Tibial artery (tissue), 4 donors: ENCODE measurements around the gene HHAT.

ENCODE experiments used
- DNase-seq, 2 donors: peaks; one replicate each; pipeline ENCODE4 v3.0.0-alpha.2; 2019
- H3K27ac ChIP-seq, 2 donors: fragments of 200-600 bp; sonication (generic) in 1 of 2; 1 replicate in 1 of 2; 2 replicates in 1 of 2; pipeline ENCODE4 v1.5.1; 2018 to 2019; ENCODE audit warnings: mild to moderate bottlenecking in 1 of 2
- H3K27me3 ChIP-seq, 2 donors: fragments of 200-600 bp; sonication (generic) in 1 of 2; one replicate each; pipeline versions ENCODE4 v1.5.1 to v1.6.0; 2016 to 2019
- H3K36me3 ChIP-seq, 3 donors: fragments of 200-600 bp; sonication (generic) in 2 of 3; one replicate each; pipeline ENCODE4 v1.5.1; 2016 to 2019; ENCODE audit warnings: mild to moderate bottlenecking in 2 of 3
- H3K4me1 ChIP-seq, 4 donors: fragments of 200-600 bp; sonication (generic) in 2 of 4; 1 replicate in 3 of 4; 2 replicates in 1 of 4; pipeline ENCODE4 v1.5.1; 2016 to 2019
- H3K4me3 ChIP-seq, 2 donors: fragments of 200-600 bp; sonication (generic) in 1 of 2; 1 replicate in 1 of 2; 2 replicates in 1 of 2; pipeline ENCODE4 v1.5.1; 2018 to 2019; ENCODE audit warnings: mild to moderate bottlenecking in 2 of 2
- H3K9me3 ChIP-seq, 3 donors: fragments of 200-600 bp; sonication (generic) in 1 of 3; one replicate each; pipeline ENCODE4 v1.5.1; 2016 to 2019
- CTCF ChIP-seq, 2 experiments: fragments of 200-600 bp in 1 of 2; fragments of 450-650 bp in 1 of 2; IDR thresholded peaks; one replicate each; pipeline ENCODE4 v1.5.1; 2017 to 2019; ENCODE audit warnings: antibody characterized with exemption in 2 of 2, mild to moderate bottlenecking in 1 of 2, moderate library complexity in 1 of 2
- intact Hi-C: fragments of 100-400 bp; cut with DNase I; formaldehyde crosslinking; loops from one replicate; pipeline ENCODE4 v1.15.0; 2023; ENCODE audit warnings: low total_unique reads

The HHAT gene

GRCh38 chr1:210499956-210500355 lies 171.3 kb downstream of the HHAT start:
- no peak overlapping the region for H3K27ac ChIP-seq
- no peak for TF ChIP-seq CTCF (IDR thresholded peaks at IDR 0.05)
- no peaks in the 10 kb centered on the region for H3K9me3 ChIP-seq
- no peak overlapping the region for H3K4me3 ChIP-seq
- DNase-seq, result no peak
- H3K4me1 ChIP-seq, result no peaks in the 10 kb centered on the region
- intact Hi-C loops, result no loop called here
- H3K27me3 ChIP-seq, result no peaks in the 10 kb centered on the region
- H3K36me3 ChIP-seq, result no peaks in the 10 kb centered on the region

- no peaks in the 10 kb centered on the region for H3K9me3 ChIP-seq
- H3K36me3 ChIP-seq, result no peaks in the 10 kb centered on the region
- no peak overlapping the region for H3K27ac ChIP-seq
- no peaks in the 10 kb centered on the region for H3K27me3 ChIP-seq
- no peak for TF ChIP-seq CTCF (IDR thresholded peaks at IDR 0.05)
- intact Hi-C loops, result no loop called here
- no peak for DNase-seq
- no peak overlapping the region for H3K4me3 ChIP-seq
- H3K4me1 ChIP-seq, result peaks cover 0 to 4% (median 0%) of the 10 kb centered on the region in 4 donors
Measured at GRCh38 chr1:210500831-210501230, 172.1 kb downstream of the HHAT start.

GRCh38 chr1:210504286-210504685 lies 175.6 kb downstream of the HHAT start:
- no peak overlapping the region for H3K4me3 ChIP-seq
- no peaks in the 10 kb centered on the region for H3K27me3 ChIP-seq
- TF ChIP-seq CTCF (IDR thresholded peaks at IDR 0.05), result no peak
- no peak for DNase-seq
- peaks cover 0 to 6% (median 0%) of the 10 kb centered on the region in 4 donors for H3K4me1 ChIP-seq
- H3K27ac ChIP-seq, result no peak overlapping the region
- intact Hi-C loops, result no loop called here
- H3K36me3 ChIP-seq, result no peaks in the 10 kb centered on the region
- H3K9me3 ChIP-seq, result no peaks in the 10 kb centered on the region

- intact Hi-C loops, result no loop called here
- Histone ChIP-seq H3K4me1 (peaks cover 0 to 6% (median 0%) of the 10 kb centered on the region in 4 donors), H3K36me3 (no peaks in the 10 kb centered on the region), H3K27ac (no peak overlapping the region), H3K27me3 (no peaks in the 10 kb centered on the region), H3K4me3 (no peak overlapping the region), H3K9me3 (no peaks in the 10 kb centered on the region)
- TF ChIP-seq CTCF (IDR thresholded peaks at IDR 0.05), result no peak
- DNase-seq, result no peak
Measured at GRCh38 chr1:210505601-210506496, 177.1 kb downstream of the HHAT start.

GRCh38 chr1:210506689-210507088 lies 178.0 kb downstream of the HHAT start:
- Histone ChIP-seq H3K9me3 (no peaks in the 10 kb centered on the region), H3K27me3 (no peaks in the 10 kb centered on the region), H3K27ac (no peak overlapping the region), H3K4me1 (peaks cover 0 to 6% (median 0%) of the 10 kb centered on the region in 4 donors), H3K4me3 (no peak overlapping the region), H3K36me3 (no peaks in the 10 kb centered on the region)
- intact Hi-C loops, result no loop called here
- DNase-seq, result no peak
- no peak for TF ChIP-seq CTCF (IDR thresholded peaks at IDR 0.05)
